K562 (cell line): ENCODE measurements around the gene C17orf78. TPM values are rescaled to one million over a fixed set of nuclear protein-coding genes. Genes with fewer than 3 reads are reported as not detected.

Source experiments
- ATF2 ChIP-seq: sonication (generic); formaldehyde crosslinking; IDR thresholded peaks from 2 replicates; pipeline ENCODE4 v1.8.1; 2022; ENCODE audit warnings: missing genetic modification reagents
- FOXA1 ChIP-seq: fragments of 450-650 bp; IDR thresholded peaks from 2 replicates; pipeline ENCODE4 v1.6.1; 2016; ENCODE audit warnings: mild to moderate bottlenecking, borderline replicate concordance
- MEIS2 ChIP-seq: fragments of 450-650 bp; IDR thresholded peaks from 2 replicates; pipeline ENCODE4 v1.6.1; 2014; ENCODE audit warnings: mild to moderate bottlenecking; ENCODE audit not compliant: partially characterized antibody
- NFXL1 ChIP-seq: fragments of 450-650 bp; formaldehyde crosslinking; IDR thresholded peaks from 2 replicates; pipeline ENCODE4 v1.4.0; 2021; ENCODE audit warnings: mild to moderate bottlenecking
- NONO ChIP-seq, 2 experiments: fragments of 200-400 bp in 1 of 2; fragments of 450-650 bp in 1 of 2; formaldehyde crosslinking in 1 of 2; IDR thresholded peaks; 2 replicates each; pipeline ENCODE4 v1.6.1; 2017; ENCODE audit warnings: low read depth in 2 of 2, mild to moderate bottlenecking in 2 of 2, moderate library complexity in 2 of 2, low read length in 1 of 2
- PHB ChIP-seq: fragments of 250-450 bp; sonication (Bioruptor Pico); IDR thresholded peaks from 2 replicates; pipeline ENCODE4 v1.5.0; 2021
- RREB1 ChIP-seq: fragments of 250-450 bp; sonication (Bioruptor Pico); IDR thresholded peaks from 2 replicates; pipeline ENCODE4 v1.4.0; 2020
- SAFB ChIP-seq: fragments of 200-400 bp; formaldehyde crosslinking; IDR thresholded peaks from 2 replicates; pipeline ENCODE4 v1.6.1; 2017; ENCODE audit warnings: low read depth, low read length, borderline replicate concordance
- SIN3A ChIP-seq, 2 experiments: fragments of 150-350 bp in 1 of 2; IDR thresholded peaks; 2 replicates each; pipeline ENCODE4 v1.6.1; 2011 to 2016; ENCODE audit warnings: borderline replicate concordance in 2 of 2, low read depth in 2 of 2, low read length in 2 of 2, mild to moderate bottlenecking in 2 of 2, moderate library complexity in 2 of 2; ENCODE audit not compliant: control insufficient read depth in 1 of 2
- U2AF1 ChIP-seq: fragments of 200-400 bp; formaldehyde crosslinking; optimal IDR thresholded peaks from 2 replicates; pipeline ENCODE3; 2017; ENCODE audit warnings: mild to moderate bottlenecking, low read depth, low read length, moderate library complexity
- ZNF232 ChIP-seq: sonication (generic); formaldehyde crosslinking; IDR thresholded peaks from 2 replicates; pipeline ENCODE4 v1.8.0; 2022; ENCODE audit warnings: mild to moderate bottlenecking, missing genetic modification reagents
- ZNF589 ChIP-seq: fragments of 200-800 bp; sonication (Bioruptor generic); IDR thresholded peaks from 2 replicates; pipeline ENCODE4 v1.6.1; 2016; ENCODE audit warnings: low read depth, missing genetic modification characterization, missing compliant biosample characterization
- polyA plus RNA-seq, 8 experiments: library from polyadenylated mRNA; depleted of rRNA in 4 of 8; stranded (reverse) in 5 of 8; unstranded in 3 of 8; fragments of >200 nt; fragmentation: Nextera tagmentation in 2 of 8; fragmentation: Illumina TruSeq in 1 of 8; extraction: Ambion mirVana in 2 of 8; extraction: Trizol in 1 of 8; gene quantifications; 2 replicates each; pipeline versions ENCODE4 v1.2.1 to v1.2.3, GENCODE V29; 2011 to 2014; ENCODE audit warnings: inconsistent platforms in 1 of 8, missing spikeins in 1 of 8
- total RNA-seq, 7 experiments: library from RNA; depleted of rRNA in 6 of 7; stranded (reverse); fragments of >200 nt in 6 of 7; fragmentation: Illumina TruSeq in 2 of 7; extraction: Trizol in 2 of 7; gene quantifications; 2 replicates each; pipeline versions ENCODE4 v1.2.1 to v1.2.3, GENCODE V29; 2011 to 2021; ENCODE audit warnings: low replicate concordance in 1 of 7
- TF ChIP-seq, protein P1 (sequence below): IDR thresholded peaks from 3 replicates; pipeline ENCODE4 v1.6.1; 2011; ENCODE audit warnings: borderline replicate concordance, mild to moderate bottlenecking, moderate library complexity; ENCODE audit not compliant: insufficient read length; ENCODE audit errors: extremely low read depth
- TF ChIP-seq, protein P2 (sequence below): fragments of 250-450 bp; sonication (Bioruptor Pico); IDR thresholded peaks from 2 replicates; pipeline ENCODE4 v1.5.0; 2020; ENCODE audit warnings: mild to moderate bottlenecking

Gene C17orf78
- total and polyA plus RNA-seq, 9 of the 15 experiments (the other 6 are each of a cell fraction or from before 2014, with no cell fraction given), result not detected

DNA sequence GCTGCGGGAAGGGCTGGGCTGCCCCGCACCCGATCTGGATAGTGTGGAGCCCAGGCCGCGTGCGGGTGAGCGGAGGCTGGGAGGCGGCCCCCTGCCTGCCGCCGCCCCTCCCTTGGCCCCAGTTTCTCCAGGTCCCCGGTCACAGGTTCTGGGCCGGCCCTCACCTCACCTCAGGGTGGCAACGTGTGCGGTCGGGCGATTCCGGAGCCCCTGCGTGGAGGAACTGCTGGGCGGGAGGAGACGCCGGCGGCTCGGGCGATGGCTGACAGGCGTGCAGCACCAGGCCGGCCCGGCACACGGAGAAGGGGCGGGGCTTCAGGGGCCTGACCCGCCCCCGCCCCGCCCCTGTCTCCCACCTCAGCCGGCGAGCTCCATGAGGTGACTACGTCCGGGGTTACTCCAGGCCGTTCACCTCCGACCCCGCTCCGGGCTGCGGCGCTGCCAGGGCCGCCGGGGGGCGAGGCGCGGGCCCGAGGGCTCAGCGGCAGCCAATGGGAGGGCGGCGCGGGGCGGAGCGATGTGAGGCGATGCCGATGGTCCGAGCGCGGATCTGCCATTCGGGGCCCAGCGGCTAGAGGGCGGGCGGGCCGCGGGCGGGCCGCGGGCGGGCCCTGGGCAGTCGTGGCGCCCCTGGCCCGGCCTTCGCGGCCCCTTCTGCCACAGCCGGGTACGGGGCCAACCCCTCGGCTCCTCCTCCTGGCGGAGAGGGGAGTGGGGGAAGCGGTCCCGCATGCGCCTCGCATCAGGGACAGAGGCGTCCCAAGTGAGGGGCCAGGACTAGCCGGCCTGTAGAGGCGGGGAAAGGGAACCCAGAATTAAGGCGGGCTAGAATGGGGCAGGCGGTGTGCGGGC, 16.7 kb upstream of the C17orf78 start (continued):
- TF ChIP-seq, protein P1, sequence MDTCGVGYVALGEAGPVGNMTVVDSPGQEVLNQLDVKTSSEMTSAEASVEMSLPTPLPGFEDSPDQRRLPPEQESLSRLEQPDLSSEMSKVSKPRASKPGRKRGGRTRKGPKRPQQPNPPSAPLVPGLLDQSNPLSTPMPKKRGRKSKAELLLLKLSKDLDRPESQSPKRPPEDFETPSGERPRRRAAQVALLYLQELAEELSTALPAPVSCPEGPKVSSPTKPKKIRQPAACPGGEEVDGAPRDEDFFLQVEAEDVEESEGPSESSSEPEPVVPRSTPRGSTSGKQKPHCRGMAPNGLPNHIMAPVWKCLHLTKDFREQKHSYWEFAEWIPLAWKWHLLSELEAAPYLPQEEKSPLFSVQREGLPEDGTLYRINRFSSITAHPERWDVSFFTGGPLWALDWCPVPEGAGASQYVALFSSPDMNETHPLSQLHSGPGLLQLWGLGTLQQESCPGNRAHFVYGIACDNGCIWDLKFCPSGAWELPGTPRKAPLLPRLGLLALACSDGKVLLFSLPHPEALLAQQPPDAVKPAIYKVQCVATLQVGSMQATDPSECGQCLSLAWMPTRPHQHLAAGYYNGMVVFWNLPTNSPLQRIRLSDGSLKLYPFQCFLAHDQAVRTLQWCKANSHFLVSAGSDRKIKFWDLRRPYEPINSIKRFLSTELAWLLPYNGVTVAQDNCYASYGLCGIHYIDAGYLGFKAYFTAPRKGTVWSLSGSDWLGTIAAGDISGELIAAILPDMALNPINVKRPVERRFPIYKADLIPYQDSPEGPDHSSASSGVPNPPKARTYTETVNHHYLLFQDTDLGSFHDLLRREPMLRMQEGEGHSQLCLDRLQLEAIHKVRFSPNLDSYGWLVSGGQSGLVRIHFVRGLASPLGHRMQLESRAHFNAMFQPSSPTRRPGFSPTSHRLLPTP, result no peak
- no peak for TF ChIP-seq U2AF1
- TF ChIP-seq, protein P2, sequence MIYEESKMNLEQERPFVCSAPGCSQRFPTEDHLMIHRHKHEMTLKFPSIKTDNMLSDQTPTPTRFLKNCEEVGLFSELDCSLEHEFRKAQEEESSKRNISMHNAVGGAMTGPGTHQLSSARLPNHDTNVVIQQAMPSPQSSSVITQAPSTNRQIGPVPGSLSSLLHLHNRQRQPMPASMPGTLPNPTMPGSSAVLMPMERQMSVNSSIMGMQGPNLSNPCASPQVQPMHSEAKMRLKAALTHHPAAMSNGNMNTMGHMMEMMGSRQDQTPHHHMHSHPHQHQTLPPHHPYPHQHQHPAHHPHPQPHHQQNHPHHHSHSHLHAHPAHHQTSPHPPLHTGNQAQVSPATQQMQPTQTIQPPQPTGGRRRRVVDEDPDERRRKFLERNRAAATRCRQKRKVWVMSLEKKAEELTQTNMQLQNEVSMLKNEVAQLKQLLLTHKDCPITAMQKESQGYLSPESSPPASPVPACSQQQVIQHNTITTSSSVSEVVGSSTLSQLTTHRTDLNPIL (CRISPR knock-in tag), result no peak
- TF ChIP-seq SIN3A (IDR thresholded peaks at IDR 0.05; ENCODE audit: borderline replicate concordance in 2 of 2, control insufficient read depth in 1 of 2, low read depth in 2 of 2, low read length in 2 of 2), result peak in 1 of 2 experiments; percentile 92; a peak in 2 of 4 replicates
- peak; percentile 23 to 64; a peak in 2 of 4 replicates for TF ChIP-seq NONO (IDR thresholded peaks at IDR 0.05; ENCODE audit: low read depth in 2 of 2, low read length in 1 of 2)
- TF ChIP-seq SAFB, result no peak
- TF ChIP-seq NFXL1 (CRISPR knock-in tag), result no peak
- no peak for TF ChIP-seq PHB
- no peak for TF ChIP-seq MEIS2
- no peak for TF ChIP-seq FOXA1
- TF ChIP-seq RREB1 (CRISPR knock-in tag), result no peak
- no peak for TF ChIP-seq ATF2 (CRISPR knock-in tag)
- no peak for TF ChIP-seq ZNF589 (CRISPR knock-in tag)
- TF ChIP-seq ZNF232 (CRISPR knock-in tag), result no peak
